K562 (cell line): Measurements from ENCODE around the gene AMH. TPM values are rescaled to one million over a fixed set of nuclear protein-coding genes. Genes with fewer than 3 reads are reported as not detected.
A peak's percentile ranks its signal among the peaks of the same experiment; 100 is the strongest.

Source experiments
- AFF1 ChIP-seq, 2 experiments: fragments of 450-650 bp; IDR thresholded peaks; 2 replicates each; pipeline ENCODE4 v1.6.1; 2018; ENCODE audit warnings: mild to moderate bottlenecking in 2 of 2, low read depth in 1 of 2; ENCODE audit not compliant: partially characterized antibody in 2 of 2
- ARHGAP35 ChIP-seq: fragments of 450-650 bp; IDR thresholded peaks from 2 replicates; pipeline ENCODE4 v1.6.1; 2018; ENCODE audit not compliant: partially characterized antibody
- ATF3 ChIP-seq, 2 experiments: fragments of 450-650 bp in 1 of 2; sonication (generic) in 1 of 2; formaldehyde crosslinking in 1 of 2; IDR thresholded peaks in 1 of 2; conservative IDR thresholded peaks in 1 of 2; 2 replicates each; pipeline versions ENCODE4 v1.6.1 to v1.8.1; 2016 to 2023; ENCODE audit warnings: mild to moderate bottlenecking in 2 of 2, moderate library complexity in 2 of 2, inconsistent platforms in 1 of 2, missing genetic modification reagents in 1 of 2
- CCNT2 ChIP-seq: IDR thresholded peaks from 2 replicates; pipeline ENCODE4 v1.6.1; 2011; ENCODE audit warnings: borderline replicate concordance, low read depth, mild to moderate bottlenecking, moderate library complexity, mixed read lengths, low read length; ENCODE audit not compliant: insufficient read length; ENCODE audit errors: extremely low read depth
- CTCFL ChIP-seq: IDR thresholded peaks from 2 replicates; pipeline ENCODE4 v1.6.1; 2011; ENCODE audit warnings: borderline replicate concordance, low read depth, mild to moderate bottlenecking, moderate library complexity, low read length; ENCODE audit not compliant: insufficient read depth, poor library complexity, severe bottlenecking
- MTA1 ChIP-seq: fragments of 450-650 bp; IDR thresholded peaks from 2 replicates; pipeline ENCODE4 v1.6.1; 2017; ENCODE audit warnings: borderline replicate concordance
- PATZ1 ChIP-seq: fragments of 250-450 bp; sonication (Bioruptor Pico); IDR thresholded peaks from 2 replicates; pipeline ENCODE4 v1.5.0; 2020; ENCODE audit warnings: mild to moderate bottlenecking, borderline replicate concordance
- POLR2B ChIP-seq: fragments of 450-650 bp; IDR thresholded peaks from 2 replicates; pipeline ENCODE4 v1.6.1; 2018; ENCODE audit warnings: low read depth; ENCODE audit not compliant: partially characterized antibody
- RBM14 ChIP-seq: fragments of 200-400 bp; formaldehyde crosslinking; IDR thresholded peaks from 2 replicates; pipeline ENCODE4 v1.6.1; 2018; ENCODE audit warnings: low read depth, mild to moderate bottlenecking, low read length, moderate library complexity, borderline replicate concordance; ENCODE audit not compliant: insufficient read depth
- RNF2 ChIP-seq: sonication (generic); IDR thresholded peaks from 2 replicates; pipeline ENCODE4 v1.6.1; 2016
- TCF7 ChIP-seq: sonication (generic); IDR thresholded peaks from 2 replicates; pipeline ENCODE4 v1.6.1; 2016; ENCODE audit warnings: antibody characterized with exemption, borderline replicate concordance
- YY1 ChIP-seq, 3 experiments: IDR thresholded peaks; 2 replicates each; pipeline ENCODE4 v1.6.1; 2011; ENCODE audit warnings: low read length in 2 of 3, mild to moderate bottlenecking in 2 of 3, moderate library complexity in 2 of 3, borderline replicate concordance in 1 of 3, control low read depth in 1 of 3, low read depth in 1 of 3; ENCODE audit not compliant: insufficient read depth in 3 of 3, insufficient replicate concordance in 2 of 3, control insufficient read depth in 1 of 3, insufficient read length in 1 of 3; ENCODE audit errors: extremely low read depth in 1 of 3
- ZNF41 ChIP-seq: fragments of 250-450 bp; sonication (Bioruptor Pico); conservative IDR thresholded peaks from 2 replicates; pipeline ENCODE4 v1.4.0; 2020; ENCODE audit warnings: mild to moderate bottlenecking
- ZNF644 ChIP-seq: fragments of 200-800 bp; sonication (Bioruptor generic); IDR thresholded peaks from 2 replicates; pipeline ENCODE4 v1.6.1; 2016; ENCODE audit warnings: low read depth, missing genetic modification characterization, missing compliant biosample characterization
- polyA plus RNA-seq, 8 experiments: library from polyadenylated mRNA; depleted of rRNA in 4 of 8; stranded (reverse) in 5 of 8; unstranded in 3 of 8; fragments of >200 nt; fragmentation: Nextera tagmentation in 2 of 8; fragmentation: Illumina TruSeq in 1 of 8; extraction: Ambion mirVana in 2 of 8; extraction: Trizol in 1 of 8; gene quantifications; 2 replicates each; pipeline versions ENCODE4 v1.2.1 to v1.2.3, GENCODE V29; 2011 to 2014; ENCODE audit warnings: inconsistent platforms in 1 of 8, missing spikeins in 1 of 8
- total RNA-seq, 7 experiments: library from RNA; depleted of rRNA in 6 of 7; stranded (reverse); fragments of >200 nt in 6 of 7; fragmentation: Illumina TruSeq in 2 of 7; extraction: Trizol in 2 of 7; gene quantifications; 2 replicates each; pipeline versions ENCODE4 v1.2.1 to v1.2.3, GENCODE V29; 2011 to 2021; ENCODE audit warnings: low replicate concordance in 1 of 7

Gene AMH
- total and polyA plus RNA-seq, 9 of the 15 experiments (the other 6 are each of a cell fraction or from before 2014, with no cell fraction given) = 0.29 to 27.4 (median 2.6) TPM; not detected in 2

DNA sequence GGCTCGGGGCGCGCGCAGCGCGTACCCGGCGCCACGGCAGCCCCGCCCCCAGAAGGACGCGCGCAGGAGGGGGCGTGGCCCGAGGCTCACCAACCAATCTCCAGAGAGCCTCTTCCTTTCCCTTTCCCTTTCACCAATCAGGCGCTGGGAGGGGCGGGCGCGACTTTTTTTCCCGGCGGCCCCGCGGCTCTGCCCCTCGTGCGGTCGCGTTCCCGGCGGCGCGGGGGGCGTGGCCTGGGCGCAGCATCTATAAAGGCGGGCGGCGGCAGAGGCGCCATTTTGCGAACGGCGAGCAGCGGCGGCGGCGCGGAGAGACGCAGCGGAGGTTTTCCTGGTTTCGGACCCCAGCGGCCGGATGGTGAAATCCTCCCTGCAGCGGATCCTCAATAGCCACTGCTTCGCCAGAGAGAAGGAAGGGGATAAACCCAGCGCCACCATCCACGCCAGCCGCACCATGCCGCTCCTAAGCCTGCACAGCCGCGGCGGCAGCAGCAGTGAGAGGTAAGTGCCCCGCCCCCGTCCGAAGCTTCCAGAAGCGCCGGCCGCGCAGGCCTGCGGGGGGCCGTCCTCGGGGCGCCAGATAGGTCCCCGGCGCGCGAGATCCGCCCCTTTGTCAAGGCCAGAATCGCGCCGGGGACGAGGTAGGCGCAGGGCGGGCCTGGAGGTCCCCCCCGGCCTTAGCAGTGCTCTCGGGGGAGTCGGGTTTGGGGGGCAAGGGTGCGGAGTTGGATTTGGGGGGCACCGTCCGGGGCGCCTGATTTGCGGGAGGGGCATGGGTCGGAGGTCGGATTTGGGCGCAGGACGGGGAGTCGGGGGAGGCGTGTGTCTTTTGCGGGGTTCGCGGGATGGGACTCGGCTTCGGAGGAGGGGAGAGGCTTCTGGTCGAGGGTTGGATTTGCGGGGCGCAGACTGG, 20.4 kb downstream of the AMH start (continued):
- TF ChIP-seq AFF1 (IDR thresholded peaks at IDR 0.05; ENCODE audit: low read depth in 1 of 2, partially characterized antibody in 2 of 2) = peak; percentile 19 to 45
- peak; percentile 81 for TF ChIP-seq CCNT2
- TF ChIP-seq RNF2 = peak; percentile 57; the same call in 1 of the 2 replicates
- peak; percentile 99 for TF ChIP-seq POLR2B
- peak; percentile 92 for TF ChIP-seq ZNF644 (tag)
- peak; percentile 72; the same call in 1 of the 2 replicates for TF ChIP-seq RBM14
- peak; percentile 25 for TF ChIP-seq CTCFL
- TF ChIP-seq MTA1 = no peak
- no peak for TF ChIP-seq PATZ1
- peak; percentile 89 to 99 (median 97) for TF ChIP-seq YY1 (IDR thresholded peaks at IDR 0.05; ENCODE audit: borderline replicate concordance in 1 of 3, control insufficient read depth in 1 of 3, extremely low read depth in 1 of 3, insufficient read depth in 3 of 3, insufficient read length in 1 of 3, insufficient replicate concordance in 2 of 3, low read depth in 1 of 3, low read length in 2 of 3)
- no peak for TF ChIP-seq TCF7
- TF ChIP-seq ARHGAP35 = peak; percentile 46
- no peak for TF ChIP-seq ZNF41
- TF ChIP-seq ATF3 (IDR thresholded peaks at IDR 0.05) = no peak
- TF ChIP-seq ATF3 (CRISPR knock-in tag; conservative IDR thresholded peaks at IDR 0.05) = 0 out of 2 replicates have a peak, but pooled peaks have one; percentile 58
